HG02885 (cell line): Measurements from ENCODE around the gene GNA12.

Experiments used
- ATAC-seq: cut with Tn5 transposase; IDR thresholded peaks from one replicate; pipeline ENCODE4 v1.9.1; 2021; ENCODE audit warnings: mild to moderate bottlenecking; ENCODE audit not compliant: unreplicated experiment, poor library complexity

GNA12 gene

GRCh38 chr7:2719007-2719406, 125.1 kb downstream of the GNA12 start:
- ATAC-seq = no peak

DNA sequence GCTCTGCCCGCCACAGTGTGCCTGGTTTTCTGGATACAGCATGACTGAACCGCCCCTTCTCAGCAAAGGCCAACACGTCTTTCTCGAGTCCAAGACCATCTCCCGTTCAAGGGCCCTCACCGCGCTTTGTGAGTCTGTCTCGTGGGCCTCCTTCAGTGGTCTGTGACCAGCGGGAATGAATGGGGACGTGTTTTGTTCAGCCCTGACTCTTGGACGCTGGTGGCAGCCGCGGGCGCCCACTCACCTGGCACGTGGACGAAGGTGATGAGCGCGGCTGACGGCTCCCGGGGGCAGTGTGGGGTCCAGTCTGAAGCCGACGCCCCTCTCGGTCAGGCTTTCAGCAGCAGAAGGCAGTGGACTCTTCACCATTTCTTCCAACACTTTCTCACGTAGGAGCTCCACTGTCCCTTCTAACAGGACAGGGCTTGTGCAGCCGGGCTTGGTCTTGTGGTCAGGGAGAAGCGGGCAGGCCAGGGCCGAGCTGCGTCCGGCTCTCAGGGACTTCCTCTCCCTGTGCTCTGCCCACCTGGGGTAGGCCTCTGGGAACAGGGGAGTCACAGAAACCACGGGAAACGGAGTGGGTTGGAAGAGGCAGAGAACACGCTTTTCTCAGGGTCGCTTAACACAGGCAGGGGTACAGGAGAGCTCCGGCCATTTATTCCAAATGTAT, 125.7 kb downstream of the GNA12 start:
- no peak for ATAC-seq

- no peak for ATAC-seq
Observed at GRCh38 chr7:2717293-2718261, 126.5 kb downstream of the GNA12 start.

- no peak for ATAC-seq
Observed at GRCh38 chr7:2716906-2717292, 127.2 kb downstream of the GNA12 start.

- ATAC-seq = no peak
Observed at GRCh38 chr7:2716488-2716887, 127.6 kb downstream of the GNA12 start.

DNA sequence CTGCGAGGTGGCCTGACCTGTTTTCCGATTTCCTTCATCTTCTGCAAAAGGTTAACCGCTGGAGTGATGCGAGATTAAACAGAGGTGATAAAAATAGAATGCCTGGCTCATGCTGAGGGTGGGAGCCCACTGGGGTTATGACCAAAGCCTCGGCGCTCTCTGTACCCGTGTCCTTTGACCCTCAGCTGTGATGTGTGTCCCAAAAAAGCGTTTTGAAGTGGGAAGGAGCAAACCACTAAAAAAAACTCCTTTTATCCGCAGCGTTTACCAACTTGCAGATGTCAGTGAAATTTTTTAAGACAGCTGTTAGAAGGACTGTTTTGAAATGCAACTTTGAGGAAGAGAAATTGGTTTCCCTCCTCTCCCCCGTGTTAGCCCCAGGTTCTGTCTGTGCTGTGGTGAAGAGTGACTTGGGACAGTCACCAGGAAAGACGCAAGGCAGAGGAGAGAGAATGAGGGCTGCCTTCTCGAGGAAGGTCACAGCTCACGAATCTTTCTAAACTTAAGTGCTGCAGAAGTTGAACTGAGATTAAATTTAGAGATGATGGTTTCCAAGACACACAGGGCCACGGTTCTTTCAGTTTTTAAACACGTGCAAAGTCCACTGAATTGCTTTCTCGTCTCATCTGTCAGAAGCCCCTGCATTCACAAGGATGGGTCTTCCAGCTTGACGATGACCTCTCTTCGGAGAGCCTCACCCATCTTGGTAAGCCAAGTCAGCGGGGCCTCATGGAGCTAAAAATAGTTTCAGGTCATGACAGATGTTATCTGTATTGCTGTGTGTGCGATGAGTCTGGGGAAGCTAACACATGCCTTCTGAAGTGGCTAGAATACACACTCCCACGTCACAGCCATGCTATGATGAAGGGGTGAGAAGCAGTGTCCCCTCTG, 128.5 kb downstream of the GNA12 start:
- peak; percentile 31 for ATAC-seq

GRCh38 chr7:2714636-2715035, 129.5 kb downstream of the GNA12 start:
- ATAC-seq = no peak

GRCh38 chr7:2713978-2714377, 130.1 kb downstream of the GNA12 start:
- no peak for ATAC-seq

DNA sequence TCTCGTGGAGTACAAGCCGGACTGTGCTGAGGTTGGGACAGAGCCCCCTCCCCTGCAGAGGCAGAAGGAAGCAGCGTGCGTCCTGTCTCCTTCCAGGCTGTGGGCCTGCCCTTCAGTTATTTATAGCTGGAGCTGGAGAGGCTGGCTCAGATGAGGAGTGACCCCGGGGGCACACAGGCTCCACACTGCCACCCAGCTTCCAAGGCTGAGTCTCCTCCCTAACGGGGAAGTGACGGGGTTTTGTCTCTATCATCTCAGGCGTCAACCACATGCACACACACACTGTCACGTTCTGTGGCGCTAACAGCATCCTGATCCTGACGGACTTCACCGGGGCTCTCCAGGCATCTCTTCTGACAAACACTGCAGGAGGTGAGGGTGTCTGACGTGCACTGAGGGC, 130.7 kb downstream of the GNA12 start:
- no peak for ATAC-seq

GRCh38 chr7:2711895-2712675, 132.0 kb downstream of the GNA12 start:
- ATAC-seq = no peak

DNA sequence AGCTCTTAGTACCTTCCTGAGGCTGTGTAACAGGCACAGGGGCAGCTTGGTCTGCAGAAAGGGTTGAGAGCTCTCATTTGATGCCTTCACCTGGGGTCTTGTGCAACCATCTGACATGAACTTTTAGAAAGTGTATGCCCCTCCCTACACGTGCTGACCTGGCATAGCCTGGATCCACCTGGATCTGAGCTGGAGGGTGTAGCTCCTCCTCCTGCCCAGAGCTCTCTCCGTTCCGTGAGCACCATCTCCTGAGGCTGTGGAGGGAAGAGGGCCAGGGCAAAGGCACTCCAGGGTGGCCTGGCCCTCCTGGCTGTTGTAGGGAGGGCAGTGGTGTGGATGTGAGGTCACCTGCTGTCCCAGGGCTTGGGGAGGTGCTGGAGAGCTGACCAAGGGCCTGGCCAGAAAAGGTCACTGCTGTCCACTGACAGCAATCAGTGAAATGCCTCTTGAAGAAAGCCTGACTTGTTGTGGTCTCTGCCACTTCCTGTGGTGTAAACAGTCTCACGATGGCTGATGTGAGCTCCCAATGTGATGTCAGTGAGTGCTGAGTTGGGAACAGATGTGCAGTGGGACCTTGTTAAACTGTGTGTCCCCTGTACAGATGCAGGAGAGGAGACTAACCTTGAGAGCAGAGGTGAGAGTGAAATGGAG, 133.1 kb downstream of the GNA12 start:
- peak; percentile 42 for ATAC-seq

GRCh38 chr7:2710286-2710655, 133.8 kb downstream of the GNA12 start:
- peak; percentile 54 for ATAC-seq

DNA sequence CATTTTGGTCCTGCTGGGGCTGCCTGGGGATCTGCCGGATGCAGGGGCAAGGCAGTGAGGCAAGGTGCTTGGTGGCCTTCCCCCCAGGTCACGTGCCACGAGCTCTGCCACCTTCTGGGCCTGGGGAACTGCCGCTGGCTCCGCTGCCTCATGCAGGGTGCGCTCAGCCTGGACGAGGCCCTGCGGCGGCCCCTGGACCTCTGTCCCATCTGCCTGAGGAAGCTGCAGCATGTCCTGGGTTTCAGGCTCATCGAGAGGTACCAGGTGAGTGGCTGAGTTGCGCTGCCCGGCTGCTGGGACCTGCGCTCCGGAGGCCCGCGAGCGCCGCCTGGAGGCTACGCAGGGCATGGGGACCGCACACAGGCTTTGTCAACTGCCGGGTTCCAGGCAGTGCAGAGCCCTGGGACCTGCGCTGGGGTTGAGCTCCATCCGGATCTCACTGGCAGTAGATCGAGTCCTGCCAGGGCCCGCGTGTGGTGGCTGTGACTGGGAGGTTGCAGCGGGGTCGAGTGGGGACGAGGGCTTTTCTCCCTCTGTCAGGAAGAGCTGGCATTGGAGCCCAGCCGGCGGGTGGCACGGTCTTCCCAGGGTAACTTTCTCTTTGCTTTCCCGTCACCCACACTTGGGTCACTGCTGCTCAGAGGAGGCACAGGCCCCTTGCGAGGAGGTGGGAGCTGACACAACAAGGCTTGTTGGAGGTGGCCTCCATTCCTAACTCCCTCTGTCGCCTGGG, 134.4 kb downstream of the GNA12 start:
- ATAC-seq = peak; percentile 86

DNA sequence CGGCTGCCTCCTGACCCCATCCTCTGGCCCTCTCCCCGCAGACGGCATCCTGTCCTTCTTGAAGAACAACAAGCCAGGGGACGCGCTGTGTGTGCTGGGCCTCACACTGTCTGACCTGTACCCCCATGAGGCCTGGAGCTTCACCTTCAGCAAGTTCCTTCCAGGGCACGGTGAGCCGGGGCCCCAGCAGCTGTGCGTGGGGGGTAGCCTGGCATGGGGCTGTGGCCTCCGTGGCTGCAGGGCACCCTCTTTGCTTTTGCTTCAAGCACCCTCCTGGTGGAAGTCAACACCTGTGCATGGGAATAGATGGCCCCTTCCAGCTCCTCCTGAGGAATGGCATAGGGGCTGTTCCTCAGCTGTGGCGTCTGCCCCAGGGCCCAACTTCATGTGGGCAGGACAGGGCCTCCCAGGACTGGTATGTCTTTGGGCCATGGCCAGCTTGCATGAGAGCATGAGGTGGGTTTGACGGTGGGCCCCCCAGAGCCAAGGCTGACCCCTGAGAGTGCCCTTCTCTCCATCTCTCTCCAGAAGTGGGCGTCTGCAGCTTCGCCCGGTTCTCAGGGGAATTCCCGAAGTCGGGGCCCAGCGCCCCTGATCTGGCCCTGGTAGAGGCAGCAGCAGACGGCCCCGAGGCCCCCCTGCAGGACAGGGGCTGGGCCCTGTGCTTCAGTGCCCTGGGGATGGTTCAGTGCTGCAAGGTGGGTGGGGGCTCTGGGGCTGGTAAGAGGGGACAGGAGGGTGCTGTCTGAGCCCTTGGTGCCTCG, 135.4 kb downstream of the GNA12 start:
- ATAC-seq = no peak

GRCh38 chr7:2708041-2708440, 136.1 kb downstream of the GNA12 start:
- ATAC-seq = no peak

DNA sequence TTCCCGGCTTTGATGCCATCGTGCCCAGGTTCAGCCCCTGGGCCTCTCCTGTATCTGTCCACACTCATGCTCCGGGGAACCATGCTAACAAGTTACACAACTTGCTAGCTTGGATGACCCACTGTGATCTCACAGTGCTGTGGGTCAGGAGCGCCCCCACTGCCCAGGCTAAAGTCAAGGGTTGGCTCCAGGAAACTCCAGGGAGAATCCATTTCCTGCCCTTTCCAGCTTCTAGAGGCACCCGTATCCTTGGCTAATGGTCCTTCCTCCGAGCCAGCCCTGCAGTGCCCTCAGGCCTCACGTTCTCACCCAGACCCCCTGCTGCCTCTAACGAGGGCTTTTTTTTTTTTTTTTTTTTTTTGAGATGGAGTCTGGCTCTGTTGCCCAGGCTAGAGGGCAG, 136.6 kb downstream of the GNA12 start:
- no peak for ATAC-seq

DNA sequence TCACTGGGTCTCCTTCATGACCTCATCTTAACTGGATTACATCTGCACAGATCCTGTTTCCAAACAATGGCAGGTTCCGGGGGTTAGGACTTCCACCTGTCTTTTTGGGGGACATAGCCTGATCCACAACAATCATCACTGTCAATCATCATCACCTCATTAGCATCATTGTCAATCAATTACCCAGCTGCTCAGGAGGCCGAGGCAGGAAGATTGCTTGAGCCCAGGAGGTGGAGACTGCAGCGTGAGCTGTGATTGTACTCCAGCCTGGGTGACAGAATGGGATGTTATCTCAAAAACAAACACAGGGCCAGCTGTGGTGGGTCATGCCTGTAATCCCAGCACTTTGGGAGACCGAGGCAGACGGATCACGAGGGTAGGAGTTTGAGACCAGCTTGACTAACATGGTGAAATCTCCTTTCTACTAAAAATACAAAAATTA, 137.4 kb downstream of the GNA12 start:
- ATAC-seq = no peak
